DND-41 (cell line): ENCODE results near the gene MTA3.
A peak's percentile ranks its signal among the peaks of the same experiment; 100 is the strongest.

Experiments used
- CTCF ChIP-seq: IDR thresholded peaks from 2 replicates; pipeline ENCODE4 v1.5.1; 2012; ENCODE audit warnings: borderline replicate concordance, low read length, moderate library complexity, mild to moderate bottlenecking; ENCODE audit not compliant: poor library complexity, severe bottlenecking; ENCODE audit errors: extremely low read depth
- EZH2 ChIP-seq: IDR thresholded peaks from 3 replicates; pipeline ENCODE4 v1.6.1; 2012; ENCODE audit warnings: borderline replicate concordance, low read depth, mild to moderate bottlenecking, moderate library complexity, low read length, inconsistent platforms; ENCODE audit not compliant: severe bottlenecking

GRCh38 chr2:42802150-42802549, 233.7 kb downstream of the MTA3 start:
- TF ChIP-seq CTCF: peak; percentile 8
- TF ChIP-seq EZH2: no peak
